SKM-1 (cell line): ENCODE measurements around the gene APEX2.
"Not testable (repeated sequence)": the region's sequence is repeated elsewhere in the genome, so short reads cannot be mapped to it uniquely, and the experiment has no call there.

Experiments
- DNase-seq: peaks from one replicate; lab custom pipeline; 2025; ENCODE audit not compliant: unreplicated experiment; lab: John Stamatoyannopoulos, UW

The APEX2 gene, protein sequence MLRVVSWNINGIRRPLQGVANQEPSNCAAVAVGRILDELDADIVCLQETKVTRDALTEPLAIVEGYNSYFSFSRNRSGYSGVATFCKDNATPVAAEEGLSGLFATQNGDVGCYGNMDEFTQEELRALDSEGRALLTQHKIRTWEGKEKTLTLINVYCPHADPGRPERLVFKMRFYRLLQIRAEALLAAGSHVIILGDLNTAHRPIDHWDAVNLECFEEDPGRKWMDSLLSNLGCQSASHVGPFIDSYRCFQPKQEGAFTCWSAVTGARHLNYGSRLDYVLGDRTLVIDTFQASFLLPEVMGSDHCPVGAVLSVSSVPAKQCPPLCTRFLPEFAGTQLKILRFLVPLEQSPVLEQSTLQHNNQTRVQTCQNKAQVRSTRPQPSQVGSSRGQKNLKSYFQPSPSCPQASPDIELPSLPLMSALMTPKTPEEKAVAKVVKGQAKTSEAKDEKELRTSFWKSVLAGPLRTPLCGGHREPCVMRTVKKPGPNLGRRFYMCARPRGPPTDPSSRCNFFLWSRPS

GRCh38 chrX:54999717-55000598 lies at the start of gene APEX2:
Gene APEX2, plus strand, starts transcription at chrX:55000363. Its CDS starts 60 bp downstream, at chrX:55000423.
- DNase-seq: peak; percentile 74

DNA sequence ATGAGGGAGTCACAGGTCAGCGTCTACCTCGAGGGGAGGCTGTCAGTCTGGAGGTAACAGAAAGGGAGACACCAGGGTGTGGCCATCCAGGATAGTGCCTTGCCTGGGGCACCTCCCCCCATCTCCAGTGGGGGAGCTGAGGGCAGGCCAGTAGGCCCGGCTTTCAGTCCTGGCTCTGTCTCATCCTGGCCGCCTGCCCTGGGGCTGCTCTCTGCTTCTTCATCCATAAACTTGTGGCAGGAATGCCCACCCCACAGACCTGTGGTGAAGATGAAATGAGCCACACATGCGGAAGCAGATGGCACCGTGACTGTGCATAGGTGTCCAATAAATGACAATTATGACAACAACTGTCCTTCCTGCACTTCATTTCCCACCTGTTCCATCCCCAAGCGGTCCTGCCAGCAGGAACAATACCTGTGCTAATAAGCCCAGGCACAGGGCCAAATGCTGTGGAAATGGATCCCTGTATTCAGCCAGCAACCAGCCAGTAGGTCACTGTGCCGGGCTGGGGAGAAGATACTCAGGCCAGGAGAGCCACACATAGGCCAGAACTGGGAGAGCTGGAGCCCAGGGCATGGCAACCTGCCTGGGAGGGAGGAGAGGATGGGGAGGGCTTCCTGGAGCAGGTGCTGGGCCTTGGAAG lies 49.3 kb upstream of the APEX2 start:
- no peak for DNase-seq

GRCh38 chrX:54961750-54962149 lies 38.4 kb upstream of the APEX2 start:
- no peak for DNase-seq

DNA sequence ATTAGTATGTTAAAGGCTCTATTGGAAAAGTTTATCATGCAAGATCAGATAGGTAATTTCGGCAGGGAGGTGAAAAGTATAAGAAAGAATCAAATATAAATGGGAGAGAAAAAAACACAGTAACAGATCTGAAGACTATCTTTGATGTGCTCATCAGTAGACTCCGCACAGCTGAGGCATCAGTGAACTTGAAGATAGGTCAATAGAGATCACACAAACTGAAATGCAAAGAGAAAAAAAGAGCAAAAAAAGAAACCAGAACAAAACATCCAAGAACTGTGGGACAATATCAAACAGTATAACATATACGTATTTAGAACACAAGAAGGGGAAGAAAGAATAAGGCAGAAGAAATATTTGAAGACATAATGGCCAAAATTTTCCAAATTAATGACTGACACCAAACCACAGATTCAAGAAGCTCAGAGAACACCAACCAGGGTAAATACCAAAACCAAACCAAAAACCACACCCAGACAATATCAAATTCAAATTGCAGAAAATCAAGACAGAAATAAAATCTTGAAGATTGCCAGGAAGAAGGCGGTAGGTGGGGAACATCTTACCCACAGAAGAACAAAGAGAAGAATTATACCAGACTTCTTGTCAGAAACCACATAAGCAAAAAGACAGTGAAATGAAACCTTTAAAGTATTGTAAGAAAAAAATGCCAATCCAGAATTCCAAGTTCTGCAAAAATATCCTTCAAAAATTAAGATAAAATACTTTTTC lies 35.2 kb upstream of the APEX2 start:
- DNase-seq: no peak

- no peak for DNase-seq
Measured at GRCh38 chrX:54977387-54977786, 22.8 kb upstream of the APEX2 start.

DNA sequence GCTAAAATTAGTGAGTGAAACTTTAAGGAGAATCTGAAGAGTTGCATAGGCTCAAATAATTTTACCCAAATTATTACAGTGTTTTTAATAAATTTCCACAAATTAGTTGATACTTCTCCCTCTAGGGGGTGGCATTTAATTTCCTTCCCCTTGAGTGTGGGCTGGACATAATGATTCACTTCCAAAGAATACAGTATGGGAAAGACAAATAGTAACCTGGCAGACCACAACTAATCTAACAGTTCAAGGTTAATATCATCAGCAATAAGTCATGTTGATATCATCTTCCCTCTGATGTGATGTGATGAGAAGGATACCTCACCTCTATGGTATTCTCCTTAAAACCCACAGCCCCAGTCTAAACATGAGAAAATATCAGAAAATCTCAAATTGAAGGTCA lies 21.7 kb upstream of the APEX2 start:
- DNase-seq: no peak

- DNase-seq: no peak
Measured at GRCh38 chrX:54979432-54979831, 20.7 kb upstream of the APEX2 start.

- DNase-seq: no peak
Measured at GRCh38 chrX:54980334-54980733, 19.8 kb upstream of the APEX2 start.

DNA sequence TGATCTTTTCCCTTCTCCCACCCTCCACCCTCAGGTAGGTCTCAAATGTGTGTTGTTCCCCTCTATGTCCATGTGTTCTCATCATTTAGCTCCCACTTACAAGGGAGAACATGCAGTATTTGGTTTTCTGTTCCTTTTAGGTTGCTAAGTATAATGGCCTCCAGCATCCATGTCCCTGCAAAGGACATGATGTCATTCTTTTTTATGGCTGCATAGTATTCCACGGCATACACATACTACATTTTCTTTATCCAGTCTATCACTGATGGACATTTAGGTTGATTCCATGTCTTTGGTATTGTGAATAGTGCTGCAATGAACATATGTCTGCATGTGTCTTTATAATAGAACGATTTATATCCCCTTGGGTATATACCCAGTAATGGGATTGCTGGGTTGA lies 16.9 kb upstream of the APEX2 start:
- DNase-seq: not testable (repeated sequence)

- DNase-seq: no peak
Measured at GRCh38 chrX:54991706-54992105, 8.5 kb upstream of the APEX2 start.

- DNase-seq: no peak
Measured at GRCh38 chrX:54992911-54993622, 7.1 kb upstream of the APEX2 start.

DNA sequence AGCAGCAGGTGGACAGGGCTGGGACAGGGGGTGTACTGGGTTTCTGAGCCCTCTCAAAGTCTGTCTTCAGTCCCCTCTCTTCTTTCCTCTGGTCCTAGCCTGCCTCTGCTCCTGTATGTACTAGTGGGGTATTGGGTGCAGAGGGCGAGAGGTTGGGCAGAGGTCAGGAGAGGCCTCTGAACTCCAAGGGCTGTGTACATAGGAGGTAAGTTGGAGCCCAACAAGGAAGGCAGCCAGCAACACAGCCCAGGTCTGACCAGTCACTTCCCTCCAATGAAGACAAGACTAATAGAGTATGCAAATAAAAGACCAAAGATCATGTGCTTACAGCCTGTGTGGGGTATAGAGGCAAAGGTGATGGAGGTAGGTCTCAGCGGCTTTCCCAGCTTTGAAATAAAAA lies 6.1 kb upstream of the APEX2 start, which contains the start of gene PFKFB1:
TSS of gene PFKFB1 (minus strand) at position 90 of the 400 bp plus-strand sequence. CDS start 181 bp downstream, outside the sequence.
- DNase-seq: no peak

GRCh38 chrX:54994668-54995351 lies 5.4 kb upstream of the APEX2 start:
- DNase-seq: no peak

- DNase-seq: no peak
Measured at GRCh38 chrX:54995621-54996020, 4.5 kb upstream of the APEX2 start.

DNA sequence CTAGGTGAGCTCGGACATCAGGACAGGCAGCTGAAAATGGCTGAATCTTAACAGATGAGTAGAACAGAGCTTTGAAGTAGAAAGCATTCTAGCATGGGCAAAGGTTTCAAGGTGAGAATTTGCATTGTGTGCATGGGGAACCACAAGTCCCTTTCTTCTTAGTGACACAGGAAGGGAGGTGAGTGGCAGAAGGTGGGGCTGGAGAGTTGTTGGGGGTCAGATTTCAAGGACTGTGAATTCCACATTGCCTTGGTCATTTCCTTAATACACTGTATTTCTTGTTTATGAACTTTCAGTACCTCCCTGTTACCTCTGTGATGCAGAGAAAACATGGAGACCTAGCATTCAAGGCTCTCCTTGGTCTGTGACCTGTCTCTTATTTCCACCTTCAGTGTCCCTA lies 4.1 kb downstream of the APEX2 start:
- DNase-seq: no peak

DNA sequence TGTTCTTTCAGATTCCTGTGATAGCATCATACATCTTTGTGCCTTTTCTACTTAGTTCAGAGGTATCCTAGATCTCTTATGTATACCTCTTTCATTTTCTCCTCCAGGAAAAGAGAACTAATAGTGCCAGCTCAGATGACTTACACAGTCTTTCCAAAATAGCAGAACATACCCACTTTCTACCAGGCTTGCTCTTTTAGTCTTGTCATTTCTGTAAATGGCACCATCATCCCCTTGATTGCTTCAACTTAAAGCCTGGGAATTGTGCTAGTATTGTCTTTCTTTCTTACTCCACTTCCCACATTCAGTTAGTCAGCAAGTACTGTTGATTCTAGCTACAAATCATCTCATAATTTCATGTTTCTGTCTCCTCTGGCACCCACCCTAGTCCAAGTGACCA lies 5.1 kb downstream of the APEX2 start:
- no peak for DNase-seq

DNA sequence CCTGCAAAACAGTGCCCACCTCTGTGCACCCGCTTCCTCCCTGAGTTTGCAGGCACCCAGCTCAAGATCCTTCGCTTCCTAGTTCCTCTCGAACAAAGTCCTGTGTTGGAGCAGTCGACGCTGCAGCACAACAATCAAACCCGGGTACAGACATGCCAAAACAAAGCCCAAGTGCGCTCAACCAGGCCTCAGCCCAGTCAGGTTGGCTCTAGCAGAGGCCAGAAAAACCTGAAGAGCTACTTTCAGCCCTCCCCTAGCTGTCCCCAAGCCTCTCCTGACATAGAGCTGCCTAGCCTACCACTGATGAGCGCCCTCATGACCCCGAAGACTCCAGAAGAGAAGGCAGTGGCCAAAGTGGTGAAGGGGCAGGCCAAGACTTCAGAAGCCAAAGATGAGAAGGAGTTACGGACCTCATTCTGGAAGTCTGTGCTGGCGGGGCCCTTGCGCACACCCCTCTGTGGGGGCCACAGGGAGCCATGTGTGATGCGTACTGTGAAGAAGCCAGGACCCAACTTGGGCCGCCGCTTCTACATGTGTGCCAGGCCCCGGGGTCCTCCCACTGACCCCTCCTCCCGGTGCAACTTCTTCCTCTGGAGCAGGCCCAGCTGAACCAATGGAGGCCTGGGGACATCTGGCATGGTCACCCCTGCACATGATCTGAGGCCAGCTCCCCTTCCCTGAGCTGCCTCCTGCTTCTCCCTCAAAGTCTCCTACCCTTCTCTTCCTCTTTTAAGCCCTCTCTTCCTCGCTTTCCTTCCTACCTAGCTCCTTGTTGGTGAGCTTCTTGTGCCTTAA lies 6.9 kb downstream of the APEX2 start:
- DNase-seq: no peak

DNA sequence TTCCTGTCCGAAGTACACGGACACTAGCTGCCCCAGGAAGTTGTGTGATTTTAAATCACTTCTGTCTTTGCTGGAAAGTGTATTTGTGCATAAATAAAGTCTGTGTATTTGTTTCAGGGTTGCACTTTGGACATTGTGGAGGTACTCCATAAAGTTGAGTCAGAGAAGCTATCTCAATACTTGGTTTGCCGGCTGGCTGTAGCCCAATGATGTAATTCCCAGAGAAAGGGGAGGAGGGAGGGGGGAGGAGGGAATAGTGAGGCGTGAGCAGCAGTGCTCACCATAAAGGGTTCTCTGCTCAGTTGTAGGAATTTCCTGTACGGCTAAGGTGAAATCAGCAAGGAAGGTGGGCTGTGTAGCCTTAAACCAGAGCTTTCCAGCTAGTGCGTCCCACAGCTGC lies 7.5 kb downstream of the APEX2 start:
- no peak for DNase-seq
